Measurements from ENCODE around the gene ASPDH. TPM values are rescaled to one million over a fixed set of nuclear protein-coding genes. Genes with fewer than 3 reads are reported as not detected.

Gene ASPDH
- total RNA-seq, 2 experiments from 2014 or later = not detected

GRCh38 chr19:50557009-50557613, 43.4 kb upstream of the ASPDH start:
- H3K27ac Mint-ChIP-seq = no peak overlapping the region
- H3K27me3 ChIP-seq (ENCODE audit: control insufficient read depth in 1 of 2, insufficient read depth in 2 of 2, low read length in 2 of 2) = peaks cover 30 to 50% of the 10 kb centered on the region in 2 experiments
- peaks cover 14% of the 10 kb centered on the region for H3K4me1 ChIP-seq (ENCODE audit: insufficient read depth, low read length)
- H3K4me1 Mint-ChIP-seq (ENCODE audit: low read depth) = peaks cover 7% of the 10 kb centered on the region
- no peak overlapping the region for H3K27ac ChIP-seq (ENCODE audit: low read depth in 1 of 2, low read length in 2 of 2)
- no peaks in the 10 kb centered on the region for H3K36me3 Mint-ChIP-seq (ENCODE audit: low read depth)
- no peaks in the 10 kb centered on the region for H3K9me3 Mint-ChIP-seq
- H3K36me3 ChIP-seq (ENCODE audit: insufficient read depth, low read length) = no peaks in the 10 kb centered on the region
- ChIA-PET POLR2A (interaction anchor here (0.6 kb wide), 1 partner anchor 46 kb away, joined by 3 read pairs; the partner anchor contains the start of gene JOSD2), CTCF (interaction anchor here (1.0 to 1.4 kb wide), 2 partner anchors 13 to 45 kb away, joined by 3 to 5 read pairs; partner anchors contain the start of gene JOSD2)
- DNase-seq (no peak), ATAC-seq (ENCODE audit: poor library complexity) (no peak)
- no peak overlapping the region for H3K4me3 ChIP-seq (ENCODE audit: low read length)
- TF ChIP-seq CTCF (IDR thresholded peaks at IDR 0.05) = no peak
- peaks cover 81% of the 10 kb centered on the region for H3K27me3 Mint-ChIP-seq
- intact Hi-C loops (cut with DNase I, micrococcal nuclease) = loop anchor here (2.0 to 5.0 kb wide), 2 partner anchors 188 to 200 kb away; no protein-coding TSS in a partner anchor
- no peak overlapping the region for H3K4me3 Mint-ChIP-seq
- peaks cover 0 to 14% of the 10 kb centered on the region in 2 experiments for H3K9me3 ChIP-seq (ENCODE audit: control insufficient read depth in 1 of 2, insufficient read depth in 1 of 2, low read length in 2 of 2)

- ChIA-PET CTCF (interaction anchor here (0.5 to 1.4 kb wide), 7 partner anchors 12 to 199 kb away, joined by 3 to 6 read pairs (median 3); partner anchors contain the start of gene JOSD2), POLR2A (interaction anchor here (0.6 to 0.7 kb wide), 2 partner anchors 45 to 199 kb away, joined by 3 read pairs; partner anchors contain the start of gene JOSD2)
- ATAC-seq (ENCODE audit: poor library complexity) (peak; percentile 79), DNase-seq (peak; percentile 49 to 82 (median 68))
- Mint-ChIP-seq H3K9me3 (no peaks in the 10 kb centered on the region), H3K36me3 (ENCODE audit: low read depth) (no peaks in the 10 kb centered on the region), H3K4me3 (peak overlapping the region; percentile 90), H3K27me3 (peaks cover 87% of the 10 kb centered on the region), H3K4me1 (ENCODE audit: low read depth) (peaks cover 9% of the 10 kb centered on the region), H3K27ac (no peak overlapping the region)
- peaks cover 35 to 56% of the 10 kb centered on the region in 2 experiments for H3K27me3 ChIP-seq (ENCODE audit: control insufficient read depth in 1 of 2, insufficient read depth in 2 of 2, low read length in 2 of 2)
- TF ChIP-seq CTCF (IDR thresholded peaks at IDR 0.05) = peak; percentile 84
- peaks cover 0 to 14% of the 10 kb centered on the region in 2 experiments for H3K9me3 ChIP-seq (ENCODE audit: control insufficient read depth in 1 of 2, insufficient read depth in 1 of 2, low read length in 2 of 2)
- H3K36me3 ChIP-seq (ENCODE audit: insufficient read depth, low read length) = no peaks in the 10 kb centered on the region
- intact Hi-C loops (cut with DNase I, micrococcal nuclease) = loop anchor here (2.0 to 5.0 kb wide), 2 partner anchors 188 to 199 kb away; no protein-coding TSS in a partner anchor
- peak overlapping the region; percentile 47 for H3K4me3 ChIP-seq (ENCODE audit: low read length)
- peaks cover 17% of the 10 kb centered on the region for H3K4me1 ChIP-seq (ENCODE audit: insufficient read depth, low read length)
- no peak overlapping the region for H3K27ac ChIP-seq (ENCODE audit: low read depth in 1 of 2, low read length in 2 of 2)
Observed at GRCh38 chr19:50556282-50557008, 42.7 kb upstream of the ASPDH start.

- Histone ChIP-seq H3K36me3 (ENCODE audit: insufficient read depth, low read length) (no peaks in the 10 kb centered on the region), H3K4me1 (ENCODE audit: insufficient read depth, low read length) (peaks cover 17% of the 10 kb centered on the region), H3K9me3 (ENCODE audit: control insufficient read depth in 1 of 2, insufficient read depth in 1 of 2, low read length in 2 of 2) (peaks cover 0 to 14% of the 10 kb centered on the region in 2 experiments), H3K4me3 (ENCODE audit: low read length) (peak overlapping the region; percentile 47), H3K27me3 (ENCODE audit: control insufficient read depth in 1 of 2, insufficient read depth in 2 of 2, low read length in 2 of 2) (peaks cover 39 to 61% of the 10 kb centered on the region in 2 experiments), H3K27ac (ENCODE audit: low read depth in 1 of 2, low read length in 2 of 2) (no peak overlapping the region)
- intact Hi-C loops (cut with DNase I, micrococcal nuclease) = loop anchor here (2.0 to 5.0 kb wide), 2 partner anchors 187 to 198 kb away; no protein-coding TSS in a partner anchor
- Mint-ChIP-seq H3K27me3 (peaks cover 84% of the 10 kb centered on the region), H3K27ac (no peak overlapping the region), H3K4me1 (ENCODE audit: low read depth) (peaks cover 9% of the 10 kb centered on the region), H3K9me3 (no peaks in the 10 kb centered on the region), H3K36me3 (ENCODE audit: low read depth) (no peaks in the 10 kb centered on the region), H3K4me3 (peak overlapping the region; percentile 11)
- CTCF ChIA-PET = interaction anchor here (0.5 to 1.4 kb wide), 7 partner anchors 12 to 198 kb away, joined by 3 to 6 read pairs (median 3); partner anchors contain the start of gene JOSD2
- DNase-seq = no peak
- no peak for ATAC-seq (ENCODE audit: poor library complexity)
- TF ChIP-seq CTCF (IDR thresholded peaks at IDR 0.05) = no peak
- POLR2A ChIA-PET = interaction anchor here (0.7 kb wide), 1 partner anchor 198 kb away, joined by 3 read pairs; no protein-coding TSS in a partner anchor
Observed at GRCh38 chr19:50555450-50556281, 42.0 kb upstream of the ASPDH start.
